ENCODE data around the gene AGBL2.
"Not testable (repeated sequence)": the region's sequence is repeated elsewhere in the genome, so short reads cannot be mapped to it uniquely, and the experiment has no call there.

Gene AGBL2

DNA sequence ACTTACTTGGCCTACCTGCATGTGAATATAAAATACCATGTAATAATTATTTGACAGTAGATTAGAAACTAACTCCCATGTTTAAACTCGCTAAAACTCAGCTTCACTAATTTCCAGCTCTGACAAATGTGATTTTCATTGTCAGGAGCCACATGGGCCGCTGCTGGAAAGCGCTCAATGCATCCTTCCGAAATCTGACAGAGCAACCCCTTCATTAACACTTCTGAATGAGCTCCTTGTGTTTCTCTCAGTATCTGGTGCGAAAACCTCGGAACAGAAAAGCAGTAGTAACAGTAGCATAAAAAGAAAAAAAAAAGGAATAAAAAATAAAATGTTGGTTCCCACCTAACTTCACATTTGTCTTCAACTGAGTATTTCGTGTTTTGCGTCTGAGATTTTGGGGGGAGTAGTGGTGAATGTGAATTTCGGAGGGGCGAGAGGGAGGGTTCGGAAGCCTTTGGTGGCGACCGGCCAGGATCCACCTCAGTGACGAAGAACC is 73.5 kb downstream of the AGBL2 start:
- no peak for DNase-seq (ENCODE audit: low spot score in 2 of 2)
- Histone ChIP-seq H3K27me3 (ENCODE audit: low read depth) (no peaks in the 10 kb centered on the region), H3K9me3 (no peaks in the 10 kb centered on the region), H3K4me3 (peak overlapping the region; percentile 93), H3K4me1 (peaks cover 15% of the 10 kb centered on the region), H3K36me3 (replicated peaks) (peaks cover 26% of the 10 kb centered on the region)
- in situ Hi-C loops (cut with MboI; ENCODE audit: low sequenced_read_pairs): loop anchor here (10.0 to 25.0 kb wide), 2 partner anchors 73 to 471 kb away; partner anchors contain the start of gene AGBL2

DNA sequence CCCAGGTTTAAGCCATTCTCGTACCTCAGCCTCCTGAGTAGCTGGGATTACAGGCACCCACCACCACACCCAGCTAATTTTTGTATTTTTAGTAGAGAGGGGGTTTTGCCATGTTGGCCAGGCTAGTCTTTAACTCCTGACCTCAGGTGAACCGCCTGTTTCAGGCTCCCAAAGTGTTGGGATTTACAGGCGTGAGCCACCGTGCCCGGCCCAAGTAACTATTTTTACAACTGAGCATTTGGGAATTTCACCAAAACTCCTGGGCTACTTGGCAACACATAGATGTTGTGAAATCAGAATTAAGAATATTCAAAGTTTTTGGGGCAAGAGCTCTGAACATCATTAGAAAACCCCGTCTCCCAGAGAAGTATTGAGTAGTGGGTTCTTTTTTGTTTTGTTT is 74.7 kb downstream of the AGBL2 start:
- not testable (repeated sequence) for DNase-seq (ENCODE audit: low spot score in 2 of 2); H3K4me3 ChIP-seq; H3K27me3 ChIP-seq (ENCODE audit: low read depth); H3K9me3 ChIP-seq
- Histone ChIP-seq H3K4me1 (peaks cover 15% of the 10 kb centered on the region), H3K36me3 (replicated peaks) (peaks cover 27% of the 10 kb centered on the region)
- in situ Hi-C loops (cut with MboI; ENCODE audit: low sequenced_read_pairs): loop anchor here (10.0 to 25.0 kb wide), 2 partner anchors 74 to 472 kb away; partner anchors contain the start of gene AGBL2

DNA sequence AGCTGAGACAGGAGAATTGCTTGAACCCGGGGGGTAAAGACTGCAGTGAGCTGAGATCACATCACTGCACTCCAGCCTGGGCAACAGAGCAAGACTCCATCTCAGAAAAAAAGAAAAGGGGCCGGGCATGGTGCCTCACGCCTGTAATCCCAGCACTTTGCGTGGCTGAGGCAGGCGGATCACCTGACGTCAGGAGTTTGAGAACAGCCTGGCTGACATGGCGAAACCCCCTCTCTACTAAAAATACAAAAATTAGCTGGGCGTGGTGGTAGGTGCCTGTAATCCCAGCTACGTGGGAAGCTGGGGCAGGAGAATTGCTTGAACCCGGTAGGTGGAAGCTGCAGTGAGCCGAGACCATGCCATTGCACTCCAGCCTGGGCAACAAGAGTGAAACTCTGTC is 78.8 kb downstream of the AGBL2 start:
- H3K36me3 ChIP-seq (replicated peaks): peaks cover 55% of the 10 kb centered on the region

DNA sequence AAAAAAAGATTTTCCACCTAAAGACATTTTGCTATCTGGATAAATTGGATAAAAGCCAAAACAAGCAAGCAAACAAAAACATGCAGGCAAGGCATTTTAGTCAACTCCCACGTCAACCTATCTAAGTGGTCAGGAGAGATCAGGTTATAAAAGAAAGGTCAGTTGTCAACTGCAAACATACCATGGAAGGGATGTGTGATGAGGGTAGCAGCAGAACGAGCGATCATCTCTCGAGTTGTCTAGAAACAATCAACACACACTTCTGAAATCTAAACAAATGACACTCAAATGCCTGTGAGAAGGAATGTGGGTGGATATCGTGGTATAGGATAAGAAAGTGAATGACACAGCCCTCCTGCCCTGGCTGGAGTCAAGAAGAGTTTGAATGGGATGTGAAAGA is 83.7 kb downstream of the AGBL2 start:
- Histone ChIP-seq H3K4me1 (no peaks in the 10 kb centered on the region), H3K9me3 (no peaks in the 10 kb centered on the region), H3K27me3 (ENCODE audit: low read depth) (no peaks in the 10 kb centered on the region), H3K4me3 (no peak overlapping the region), H3K36me3 (replicated peaks) (peaks cover 62% of the 10 kb centered on the region)
- in situ Hi-C loops (cut with MboI; ENCODE audit: low sequenced_read_pairs): loop anchor here (25.0 kb wide), 1 partner anchor 481 kb away; no protein-coding TSS in a partner anchor
- no peak for DNase-seq (ENCODE audit: low spot score in 2 of 2)

More for the DNA sequence above, 78.8 kb downstream of the AGBL2 start:
- not testable (repeated sequence) for H3K9me3 ChIP-seq; DNase-seq (ENCODE audit: low spot score in 2 of 2); H3K4me1 ChIP-seq; H3K27me3 ChIP-seq (ENCODE audit: low read depth); H3K4me3 ChIP-seq
- in situ Hi-C loops (cut with MboI; ENCODE audit: low sequenced_read_pairs): loop anchor here (25.0 kb wide), 1 partner anchor 476 kb away; no protein-coding TSS in a partner anchor

DNA sequence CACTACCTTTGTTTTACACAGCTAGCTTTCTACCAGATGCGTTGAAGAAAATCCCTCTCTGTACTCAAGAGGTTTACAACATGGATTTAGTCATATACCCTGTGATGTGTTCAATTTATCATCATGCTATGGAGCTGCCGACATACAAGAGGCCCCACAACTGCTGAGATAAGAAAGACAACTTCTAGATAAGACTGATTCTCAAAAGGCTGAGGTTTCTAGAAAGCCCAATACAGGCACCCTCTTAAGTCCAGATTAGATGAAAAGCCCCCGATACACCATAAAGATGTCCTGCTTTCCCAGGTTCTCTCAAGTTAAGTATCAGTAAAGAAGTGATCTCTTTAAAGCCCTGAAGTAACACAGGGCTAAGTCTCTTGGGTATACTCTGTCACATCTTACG is 87.1 kb downstream of the AGBL2 start:
- Histone ChIP-seq H3K9me3 (no peaks in the 10 kb centered on the region), H3K4me3 (no peak overlapping the region), H3K36me3 (replicated peaks) (peaks cover 67% of the 10 kb centered on the region), H3K4me1 (no peaks in the 10 kb centered on the region), H3K27me3 (ENCODE audit: low read depth) (no peaks in the 10 kb centered on the region)
- in situ Hi-C loops (cut with MboI; ENCODE audit: low sequenced_read_pairs): loop anchor here (25.0 kb wide), 1 partner anchor 484 kb away; no protein-coding TSS in a partner anchor
- DNase-seq (ENCODE audit: low spot score in 2 of 2): no peak

DNA sequence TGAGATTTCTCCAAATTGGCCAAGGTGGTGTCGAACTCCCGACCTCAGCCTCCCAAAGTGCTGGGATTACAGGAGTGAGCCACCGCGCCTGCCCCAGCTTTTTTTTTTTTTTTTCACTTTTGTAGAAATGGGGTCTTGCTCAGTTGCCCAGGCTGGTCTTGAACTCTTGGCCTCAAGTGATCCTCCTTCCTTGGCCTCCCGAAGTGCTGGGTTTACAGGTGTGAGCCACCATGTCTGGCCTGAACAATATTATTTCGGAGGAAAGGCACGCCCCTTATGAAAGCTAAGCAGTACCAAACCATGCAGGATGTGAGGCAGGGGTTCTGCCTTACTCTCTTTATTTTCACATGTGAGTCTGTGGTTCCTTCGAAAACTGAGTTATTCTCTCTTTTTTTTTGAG is 88.9 kb downstream of the AGBL2 start:
- no peak for DNase-seq (ENCODE audit: low spot score in 2 of 2)
- H3K27me3 ChIP-seq (ENCODE audit: low read depth): no peaks in the 10 kb centered on the region
- peaks cover 74% of the 10 kb centered on the region for H3K36me3 ChIP-seq (replicated peaks)
- H3K4me3 ChIP-seq: no peak overlapping the region
- H3K4me1 ChIP-seq: no peaks in the 10 kb centered on the region
- no peaks in the 10 kb centered on the region for H3K9me3 ChIP-seq
- in situ Hi-C loops (cut with MboI; ENCODE audit: low sequenced_read_pairs): loop anchor here (25.0 kb wide), 1 partner anchor 486 kb away; no protein-coding TSS in a partner anchor

DNA sequence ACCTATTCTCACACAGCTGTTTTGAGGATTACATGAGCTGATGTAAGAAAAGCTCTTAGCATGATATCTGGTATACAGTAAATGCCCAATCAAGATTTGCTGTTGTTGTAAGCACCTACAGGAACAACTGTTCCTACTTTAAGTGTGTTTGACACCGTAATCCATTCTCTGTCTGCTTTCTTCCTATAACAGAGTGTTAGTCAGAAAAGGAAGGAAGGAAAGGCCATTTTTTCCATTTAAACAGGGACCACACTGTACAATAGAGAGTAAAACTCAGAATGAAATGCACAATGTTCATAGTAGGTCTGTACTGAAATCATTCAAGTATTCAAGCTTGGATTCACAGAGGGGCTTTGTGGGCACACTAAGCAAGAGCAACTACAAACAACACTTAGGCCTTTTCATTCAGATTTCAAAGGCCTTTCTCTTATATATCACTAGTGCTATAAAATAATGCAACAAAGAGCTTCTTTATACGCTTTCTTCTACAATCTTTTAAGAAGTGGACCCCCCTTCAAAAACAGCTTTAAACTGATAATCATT is 94.3 kb downstream of the AGBL2 start:
- in situ Hi-C loops (cut with MboI; ENCODE audit: low sequenced_read_pairs): no loop called here
- Histone ChIP-seq H3K27me3 (ENCODE audit: low read depth) (no peaks in the 10 kb centered on the region), H3K4me1 (no peaks in the 10 kb centered on the region), H3K4me3 (no peak overlapping the region), H3K9me3 (no peaks in the 10 kb centered on the region), H3K36me3 (replicated peaks) (peaks cover 73% of the 10 kb centered on the region)
- DNase-seq (ENCODE audit: low spot score in 2 of 2): no peak

DNA sequence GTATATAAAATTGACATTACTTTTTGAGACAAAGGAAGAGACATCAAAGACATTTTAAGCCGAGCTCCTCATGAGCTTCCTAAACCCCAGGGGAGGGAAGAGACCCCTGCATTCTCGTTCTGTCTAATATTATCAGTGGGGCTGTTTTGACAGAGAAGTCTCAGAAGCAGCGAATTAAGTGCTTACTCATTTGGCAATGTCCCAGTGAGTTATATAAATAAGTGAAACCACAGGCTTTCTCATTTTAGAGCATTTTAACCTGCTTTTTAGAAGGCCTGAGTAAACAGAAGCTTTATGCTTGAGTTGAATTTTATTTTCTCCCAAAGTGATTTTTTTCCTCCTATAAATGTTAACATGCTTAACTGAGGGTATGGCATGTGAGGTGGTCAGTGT is 97.8 kb downstream of the AGBL2 start:
- Histone ChIP-seq H3K4me3 (no peak overlapping the region), H3K4me1 (no peaks in the 10 kb centered on the region), H3K27me3 (ENCODE audit: low read depth) (no peaks in the 10 kb centered on the region), H3K9me3 (no peaks in the 10 kb centered on the region), H3K36me3 (replicated peaks) (peaks cover 45% of the 10 kb centered on the region)
- no peak for DNase-seq (ENCODE audit: low spot score in 2 of 2)
- in situ Hi-C loops (cut with MboI; ENCODE audit: low sequenced_read_pairs): no loop called here

DNA sequence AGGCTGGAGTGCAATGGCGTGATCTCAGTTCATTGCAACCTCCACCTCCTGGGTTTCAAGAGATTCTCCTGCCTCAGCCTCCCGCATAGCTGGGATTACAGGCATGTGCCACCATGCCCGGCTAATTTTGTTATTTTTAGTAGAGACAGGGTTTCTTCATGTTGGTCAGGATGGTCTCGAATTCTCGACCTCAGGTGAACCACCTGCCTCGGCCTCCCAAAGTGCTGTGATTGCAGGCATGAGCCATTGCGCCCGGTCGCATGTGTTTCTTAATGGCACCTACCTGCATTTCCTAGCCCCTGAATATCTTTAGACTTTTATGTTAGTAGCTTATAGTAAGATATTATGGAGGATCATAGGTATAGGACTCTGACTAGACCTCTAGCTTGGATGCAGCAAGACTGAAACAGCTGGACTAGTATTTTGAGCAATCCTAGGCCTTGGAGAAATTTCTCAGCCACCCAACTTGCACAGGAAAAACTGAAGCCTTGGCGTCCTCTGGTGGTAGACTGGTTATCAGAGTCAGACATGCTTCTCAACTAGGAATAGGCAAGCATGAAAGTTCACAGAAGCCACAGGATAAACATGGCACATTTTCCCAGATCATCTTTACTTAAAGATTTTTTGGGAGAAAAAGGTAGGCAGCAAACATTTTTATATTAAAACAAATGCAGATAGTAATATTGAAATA is 98.3 kb downstream of the AGBL2 start:
- Histone ChIP-seq H3K9me3 (no peaks in the 10 kb centered on the region), H3K36me3 (replicated peaks) (peaks cover 39% of the 10 kb centered on the region), H3K27me3 (ENCODE audit: low read depth) (no peaks in the 10 kb centered on the region), H3K4me1 (no peaks in the 10 kb centered on the region), H3K4me3 (no peak overlapping the region)
- in situ Hi-C loops (cut with MboI; ENCODE audit: low sequenced_read_pairs): no loop called here
- DNase-seq (ENCODE audit: low spot score in 2 of 2): peak; percentile 21 to 47

DNA sequence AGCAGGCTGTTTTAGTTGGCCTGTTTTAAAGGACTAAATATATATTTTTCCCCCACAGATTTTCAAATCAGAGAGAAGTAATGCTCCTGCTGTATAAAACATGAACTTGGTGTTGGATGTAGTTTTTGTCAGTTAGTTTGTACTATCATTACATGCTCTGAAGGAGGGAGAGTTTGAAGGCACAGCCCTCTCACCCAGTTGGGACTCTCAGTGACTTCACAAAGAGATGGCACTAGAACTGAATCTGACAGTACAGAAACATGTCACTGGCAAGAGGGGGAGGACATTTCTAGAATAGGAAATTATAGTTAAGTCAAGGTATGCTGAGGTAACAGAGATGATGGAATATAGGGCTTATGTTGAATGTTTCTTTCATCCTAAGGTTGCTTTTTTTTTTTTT is 99.9 kb downstream of the AGBL2 start:
- H3K27me3 ChIP-seq (ENCODE audit: low read depth): no peaks in the 10 kb centered on the region
- peaks cover 29% of the 10 kb centered on the region for H3K36me3 ChIP-seq (replicated peaks)
- H3K4me1 ChIP-seq: no peaks in the 10 kb centered on the region
- no peak overlapping the region for H3K4me3 ChIP-seq
- DNase-seq (ENCODE audit: low spot score in 2 of 2): no peak
- in situ Hi-C loops (cut with MboI; ENCODE audit: low sequenced_read_pairs): no loop called here
- H3K9me3 ChIP-seq: no peaks in the 10 kb centered on the region

DNA sequence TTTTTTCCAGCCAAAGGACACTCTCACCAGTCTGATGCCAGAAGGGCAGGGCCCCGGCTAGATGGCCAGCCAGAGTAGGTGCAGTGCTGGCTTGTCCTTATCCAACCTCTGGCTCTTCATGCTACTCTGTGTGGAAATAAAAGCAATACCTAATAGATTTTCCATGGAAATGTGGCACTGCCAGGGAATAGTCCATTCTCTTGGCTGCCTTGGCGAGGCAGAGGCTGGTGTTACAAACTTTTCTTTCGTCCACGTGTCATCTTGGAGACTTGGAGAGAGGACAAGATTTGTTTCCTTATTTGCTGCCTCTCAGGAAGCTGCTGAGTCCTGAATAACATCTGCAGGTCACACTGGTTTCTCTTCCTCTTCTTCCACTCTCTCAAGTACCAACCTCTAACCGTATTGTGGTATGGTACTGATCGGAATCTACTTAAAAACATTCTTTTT is 103.8 kb downstream of the AGBL2 start:
- H3K27me3 ChIP-seq (ENCODE audit: low read depth): peaks cover 1% of the 10 kb centered on the region; the same call in 1 of the 2 replicates
- H3K9me3 ChIP-seq: no peaks in the 10 kb centered on the region
- H3K4me1 ChIP-seq: no peaks in the 10 kb centered on the region
- H3K36me3 ChIP-seq (replicated peaks): no peaks in the 10 kb centered on the region
- H3K4me3 ChIP-seq: no peak overlapping the region
- in situ Hi-C loops (cut with MboI; ENCODE audit: low sequenced_read_pairs): no loop called here
- DNase-seq (ENCODE audit: low spot score in 2 of 2): no peak

DNA sequence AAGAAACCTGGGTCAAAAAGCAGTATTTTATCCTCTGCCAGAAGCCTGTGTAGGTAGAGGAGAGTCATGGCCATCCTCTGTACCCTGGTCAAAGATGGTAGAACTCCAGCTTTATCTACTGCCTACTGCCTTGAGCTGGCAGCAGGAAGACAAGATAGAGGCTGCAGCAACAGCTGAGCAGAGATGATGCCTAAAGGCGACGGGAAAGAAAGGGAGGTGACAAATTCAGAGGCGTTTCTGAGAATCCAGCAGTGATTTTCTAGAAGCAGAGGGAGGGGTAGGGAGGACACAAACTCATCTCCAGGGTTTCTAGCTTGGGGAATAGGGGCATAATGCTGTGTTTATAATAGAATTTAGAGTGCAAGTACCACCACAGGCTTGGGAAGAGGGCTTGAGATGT is 105.5 kb downstream of the AGBL2 start:
- H3K4me1 ChIP-seq: no peaks in the 10 kb centered on the region
- in situ Hi-C loops (cut with MboI; ENCODE audit: low sequenced_read_pairs): no loop called here
- peaks cover 3% of the 10 kb centered on the region; the same call in 1 of the 2 replicates for H3K27me3 ChIP-seq (ENCODE audit: low read depth)
- DNase-seq (ENCODE audit: low spot score in 2 of 2): no peak
- H3K4me3 ChIP-seq: no peak overlapping the region
- no peaks in the 10 kb centered on the region for H3K36me3 ChIP-seq (replicated peaks)
- H3K9me3 ChIP-seq: no peaks in the 10 kb centered on the region
